H1 (cell line): Measurements from ENCODE around the gene ASS1. TPM values are rescaled to one million over a fixed set of nuclear protein-coding genes. Genes with fewer than 3 reads are reported as not detected.

Experiments
- CTCF ChIA-PET: fragments of 300-600 bp; sonication (Branson Sonifier 250); formaldehyde crosslinking; loops from one replicate; lab custom pipeline; 2021; ENCODE audit not compliant: partially characterized antibody; lab: Charles Lee
- POLR2A ChIA-PET: fragments of 300-600 bp; sonication (Branson Sonifier 250); formaldehyde crosslinking; loops from one replicate; lab custom pipeline; 2021; ENCODE audit warnings: inconsistent platforms; ENCODE audit not compliant: partially characterized antibody; lab: Charles Lee
- DNase-seq, 2 experiments: peaks; one replicate each; pipeline versions ENCODE4 v3.0.0 to v3.0.0-alpha.2; 2010 to 2022; ENCODE audit warnings: low spot score in 2 of 2, low read depth in 1 of 2, mixed read lengths in 1 of 2
- FAIRE-seq: peaks from 2 replicates; lab custom pipeline; 2011; peaks lifted over from hg19 to GRCh38; lab: Jason Lieb, UNC
- H2AFZ ChIP-seq: 2 replicates; pipeline ENCODE4 v1.8.1; 2012; ENCODE audit warnings: low read length, inconsistent platforms
- H2AK5ac ChIP-seq: 2 replicates; pipeline ENCODE4 v1.6.1; 2013; ENCODE audit warnings: low read depth, low read length
- H2BK120ac ChIP-seq: replicated peaks from 2 replicates; pipeline ENCODE3; 2013; ENCODE audit warnings: low read depth, low read length, inconsistent platforms
- H2BK12ac ChIP-seq: 2 replicates; pipeline ENCODE4 v1.6.1; 2013; ENCODE audit warnings: low read depth, low read length
- H2BK15ac ChIP-seq: 2 replicates; pipeline ENCODE4 v1.6.1; 2013; ENCODE audit warnings: low read length
- H2BK20ac ChIP-seq: 2 replicates; pipeline ENCODE4 v1.6.1; 2013; ENCODE audit warnings: low read length
- H2BK5ac ChIP-seq: 2 replicates; pipeline ENCODE4 v1.6.1; 2013; ENCODE audit warnings: low read depth, low read length
- H3K14ac ChIP-seq: 2 replicates; pipeline ENCODE4 v1.6.1; 2013; ENCODE audit warnings: inconsistent platforms; ENCODE audit not compliant: insufficient read length
- H3K18ac ChIP-seq: 2 replicates; pipeline ENCODE4 v1.6.1; 2013; ENCODE audit warnings: low read length; ENCODE audit errors: extremely low read depth
- H3K23ac ChIP-seq: 2 replicates; pipeline ENCODE4 v1.6.1; 2013; ENCODE audit warnings: inconsistent platforms; ENCODE audit not compliant: insufficient read length
- H3K23me2 ChIP-seq: 2 replicates; pipeline ENCODE4 v1.6.1; 2013; ENCODE audit warnings: low read depth, low read length
- H3K27ac ChIP-seq: 2 replicates; pipeline ENCODE4 v1.6.1; 2011; ENCODE audit warnings: low read depth, low read length, inconsistent platforms
- H3K27me3 ChIP-seq, 4 experiments: replicated peaks in 1 of 4; 1 replicate in 1 of 4; 2 replicates in 3 of 4; pipeline versions ENCODE4 v1.6.1 to v1.8.1; 2011 to 2013; ENCODE audit warnings: low read length in 3 of 4, mild to moderate bottlenecking in 3 of 4, inconsistent platforms in 2 of 4, mixed read lengths in 2 of 4, moderate library complexity in 1 of 4; ENCODE audit not compliant: control insufficient read depth in 3 of 4, insufficient read depth in 3 of 4; ENCODE audit errors: extremely low read depth in 1 of 4
- H3K36me3 ChIP-seq, 4 experiments: 2 replicates each; pipeline versions ENCODE4 v1.6.1 to v1.8.1; 2011 to 2013; ENCODE audit warnings: mild to moderate bottlenecking in 4 of 4, low read length in 3 of 4, moderate library complexity in 2 of 4, control low read depth in 1 of 4, inconsistent platforms in 1 of 4; ENCODE audit not compliant: insufficient read depth in 4 of 4, control insufficient read depth in 2 of 4
- H3K4ac ChIP-seq: replicated peaks from 2 replicates; pipeline ENCODE3; 2013; ENCODE audit warnings: low read length, low read depth, mixed read lengths, inconsistent platforms; ENCODE audit not compliant: insufficient read length
- H3K4me1 ChIP-seq, 4 experiments: replicated peaks in 1 of 4; 1 replicate in 1 of 4; 2 replicates in 3 of 4; pipeline versions ENCODE4 v1.6.1 to v1.8.1; 2011 to 2013; ENCODE audit warnings: low read length in 3 of 4, inconsistent platforms in 2 of 4, mixed read lengths in 1 of 4; ENCODE audit not compliant: insufficient read depth in 4 of 4, control insufficient read depth in 3 of 4
- H3K4me2 ChIP-seq, 2 experiments: 2 replicates each; pipeline versions ENCODE4 v1.6.1 to v1.8.1; 2011 to 2013; ENCODE audit warnings: low read depth in 2 of 2, low read length in 2 of 2, control low read depth in 1 of 2, inconsistent platforms in 1 of 2, mild to moderate bottlenecking in 1 of 2; ENCODE audit not compliant: insufficient read depth in 1 of 2
- H3K4me3 ChIP-seq, 4 experiments: fragments of 200-600, 300-600 bp in 1 of 4; sonication (generic), shearing (Covaris generic), sonication (Bioruptor Twin) in 1 of 4; 2 replicates each; pipeline versions ENCODE4 v1.5.1 to v1.8.1; 2011 to 2016; ENCODE audit warnings: low read length in 4 of 4, low read depth in 3 of 4, control low read depth in 2 of 4, inconsistent platforms in 2 of 4, mild to moderate bottlenecking in 2 of 4, mixed read lengths in 1 of 4, moderate library complexity in 1 of 4; ENCODE audit not compliant: insufficient read depth in 2 of 4; ENCODE audit errors: extremely low read depth in 1 of 4
- H3K56ac ChIP-seq: replicated peaks from 2 replicates; pipeline ENCODE3; 2013; ENCODE audit warnings: low read depth, mild to moderate bottlenecking, mixed read lengths, low read length, inconsistent platforms; ENCODE audit not compliant: insufficient read length
- H3K79me1 ChIP-seq: 2 replicates; pipeline ENCODE4 v1.6.1; 2013; ENCODE audit warnings: low read depth, low read length, control low read depth
- H3K79me2 ChIP-seq, 2 experiments: 2 replicates each; pipeline versions ENCODE4 v1.6.1 to v1.8.1; 2012 to 2013; ENCODE audit warnings: low read length in 2 of 2, mild to moderate bottlenecking in 2 of 2, inconsistent platforms in 1 of 2; ENCODE audit not compliant: insufficient read depth in 2 of 2, control insufficient read depth in 1 of 2
- H3K9ac ChIP-seq, 4 experiments: replicated peaks in 1 of 4; 1 replicate in 1 of 4; 2 replicates in 3 of 4; pipeline versions ENCODE4 v1.6.1 to v1.8.1; 2011 to 2013; ENCODE audit warnings: low read depth in 3 of 4, low read length in 3 of 4, control low read depth in 2 of 4, mild to moderate bottlenecking in 2 of 4, moderate library complexity in 2 of 4, inconsistent platforms in 1 of 4; ENCODE audit errors: extremely low read depth in 1 of 4
- H3K9me3 ChIP-seq, 2 experiments: 2 replicates each; pipeline versions ENCODE4 v1.6.1 to v1.8.1; 2012 to 2013; ENCODE audit warnings: mild to moderate bottlenecking in 2 of 2, moderate library complexity in 2 of 2, control low read depth in 1 of 2, inconsistent platforms in 1 of 2, low read depth in 1 of 2, low read length in 1 of 2, mixed read lengths in 1 of 2; ENCODE audit not compliant: insufficient read depth in 2 of 2
- H4K20me1 ChIP-seq, 2 experiments: replicated peaks in 1 of 2; 2 replicates each; pipeline versions ENCODE3 to v1.8.1; 2011 to 2013; ENCODE audit warnings: inconsistent platforms in 2 of 2, low read length in 2 of 2, mild to moderate bottlenecking in 1 of 2; ENCODE audit not compliant: insufficient read depth in 2 of 2, control insufficient read depth in 1 of 2
- H4K5ac ChIP-seq: 2 replicates; pipeline ENCODE4 v1.6.1; 2013; ENCODE audit warnings: low read length, low read depth, mixed read lengths, inconsistent platforms; ENCODE audit not compliant: insufficient read length
- H4K8ac ChIP-seq: 2 replicates; pipeline ENCODE4 v1.8.0; 2013; ENCODE audit warnings: mild to moderate bottlenecking, moderate library complexity, low read length, inconsistent platforms; ENCODE audit not compliant: insufficient read depth; ENCODE audit errors: extremely low read depth
- H4K91ac ChIP-seq: replicated peaks from 2 replicates; pipeline ENCODE3; 2013; ENCODE audit warnings: low read length, mixed read lengths, inconsistent platforms; ENCODE audit not compliant: insufficient read length
- GABPA ChIP-seq: IDR thresholded peaks from 2 replicates; pipeline ENCODE4 v1.6.1; 2011; ENCODE audit warnings: mild to moderate bottlenecking, low read length, moderate library complexity, borderline replicate concordance; ENCODE audit not compliant: insufficient read depth
- KDM1A ChIP-seq: fragments of 200-600, 300-600 bp; sonication (generic); IDR thresholded peaks from 2 replicates; pipeline ENCODE4 v1.7.1; 2016; ENCODE audit warnings: mild to moderate bottlenecking, low read length, borderline replicate concordance
- PHF8 ChIP-seq: fragments of 200-600 bp; sonication (generic); conservative IDR thresholded peaks from 2 replicates; pipeline ENCODE4 v1.7.1; 2012; ENCODE audit warnings: low read depth, mild to moderate bottlenecking, inconsistent platforms, low read length, moderate library complexity
- WGBS, 2 experiments: shearing (Covaris generic) in 1 of 2; methylation state at CpG; one replicate each; pipeline versions ENCODE4 v1.1.6 to v1.1.7; 2013 to 2015; ENCODE audit warnings: low lambda C conversion rate in 2 of 2, mixed read lengths in 2 of 2, inconsistent platforms in 1 of 2, low coverage in 1 of 2, missing lambda C conversion rate in 1 of 2; ENCODE audit not compliant: insufficient replicate concordance in 2 of 2, insufficient coverage in 1 of 2, insufficient read length in 1 of 2; ENCODE audit errors: extremely low coverage in 1 of 2, missing lambda C conversion rate in 1 of 2; 5-methylcytosine and 5-hydroxymethylcytosine counted together
- polyA plus RNA-seq, 7 experiments: library from polyadenylated mRNA; depleted of rRNA in 3 of 7; stranded (reverse) in 5 of 7; unstranded in 2 of 7; fragments of >200 nt in 5 of 7; fragments of 200-250 nt in 2 of 7; gene quantifications; 1 replicate in 5 of 7; 2 replicates in 1 of 7; 4 replicates in 1 of 7; pipeline versions ENCODE4 v1.2.1 to v1.2.3, GENCODE V29; 2011 to 2013; ENCODE audit warnings: missing spikeins in 2 of 7, mixed read lengths in 2 of 7
- total RNA-seq: library from RNA; stranded (reverse); fragmentation: NEBNext Ultra II Directional; extraction: Animal tissue kit (Norgen Biotek cat#: 25700); gene quantifications from 2 replicates; pipeline ENCODE4 v1.2.1, GENCODE V29; 2021

Gene ASS1
- total and polyA plus RNA-seq, 2 of the 8 experiments (the other 6 are each of a cell fraction or from before 2014, with no cell fraction given), result 108 to 296 TPM

- Histone ChIP-seq H3K36me3 (no peaks in the 10 kb centered on the region), H3K27ac (no peak overlapping the region)
- TF ChIP-seq PHF8, result no peak
- no peak for TF ChIP-seq GABPA
- TF ChIP-seq KDM1A, result peak; percentile 90
- TF ChIP-seq, all 59 proteins: peak for 1
- Histone ChIP-seq H3K18ac (no peak overlapping the region), H4K5ac (no peak overlapping the region), H2BK20ac (peak overlapping the region; percentile 98), H4K91ac (peak overlapping the region; percentile 81), H4K20me1 (no peaks in the 10 kb centered on the region), H2BK12ac (no peak overlapping the region; the same call in 1 of the 2 replicates), H3K23me2 (no peaks in the 10 kb centered on the region), H3K9me3 (no peaks in the 10 kb centered on the region), H3K4me1 (peaks cover 0 to 33% (median 18%) of the 10 kb centered on the region in 4 experiments; a peak in 6 of 7 replicates), H4K8ac (no peak overlapping the region), H3K4me3 (no peak overlapping the region), H3K4me2 (0 out of 4 replicates have a peak overlapping the region, but pooled peaks of 1 of the 2 experiments have one; percentile 15), H2BK15ac (peak overlapping the region; percentile 88; the same call in 1 of the 2 replicates), H2AK5ac (no peak overlapping the region), H3K56ac (no peak overlapping the region), H3K79me1 (no peaks in the 10 kb centered on the region), H3K9ac (no peak overlapping the region), H2AFZ (no peak overlapping the region), H3K14ac (no peak overlapping the region), H3K27me3 (no peaks in the 10 kb centered on the region), H2BK120ac (peak overlapping the region; percentile 69), H3K4ac (peak overlapping the region; percentile 57), H3K23ac (no peak overlapping the region), H2BK5ac (peak overlapping the region; percentile 37; the same call in 1 of the 2 replicates), H3K79me2 (no peaks in the 10 kb centered on the region)
- DNase-seq, result no peak
- ChIA-PET CTCF (interaction anchor here (0.6 to 1.7 kb wide), 2 partner anchors 20 to 294 kb away, joined by 3 to 6 read pairs; no protein-coding TSS in a partner anchor), POLR2A (no interaction called here)
- WGBS, 2 experiments, result 87% methylated on average over 5 of the region's 5 CpGs; no CpG with 5 or more reads in 1 of the 2 experiments
- no peak for FAIRE-seq
Measured at GRCh38 chr9:130521715-130522114, 77.0 kb downstream of the ASS1 start.
